NOMO-1 (cell line): ENCODE results near the gene SYP.

Source experiments
- DNase-seq, 2 experiments: peaks; one replicate each; lab custom pipeline; 2025; ENCODE audit not compliant: unreplicated experiment in 2 of 2; lab: John Stamatoyannopoulos, UW

Gene SYP

DNA sequence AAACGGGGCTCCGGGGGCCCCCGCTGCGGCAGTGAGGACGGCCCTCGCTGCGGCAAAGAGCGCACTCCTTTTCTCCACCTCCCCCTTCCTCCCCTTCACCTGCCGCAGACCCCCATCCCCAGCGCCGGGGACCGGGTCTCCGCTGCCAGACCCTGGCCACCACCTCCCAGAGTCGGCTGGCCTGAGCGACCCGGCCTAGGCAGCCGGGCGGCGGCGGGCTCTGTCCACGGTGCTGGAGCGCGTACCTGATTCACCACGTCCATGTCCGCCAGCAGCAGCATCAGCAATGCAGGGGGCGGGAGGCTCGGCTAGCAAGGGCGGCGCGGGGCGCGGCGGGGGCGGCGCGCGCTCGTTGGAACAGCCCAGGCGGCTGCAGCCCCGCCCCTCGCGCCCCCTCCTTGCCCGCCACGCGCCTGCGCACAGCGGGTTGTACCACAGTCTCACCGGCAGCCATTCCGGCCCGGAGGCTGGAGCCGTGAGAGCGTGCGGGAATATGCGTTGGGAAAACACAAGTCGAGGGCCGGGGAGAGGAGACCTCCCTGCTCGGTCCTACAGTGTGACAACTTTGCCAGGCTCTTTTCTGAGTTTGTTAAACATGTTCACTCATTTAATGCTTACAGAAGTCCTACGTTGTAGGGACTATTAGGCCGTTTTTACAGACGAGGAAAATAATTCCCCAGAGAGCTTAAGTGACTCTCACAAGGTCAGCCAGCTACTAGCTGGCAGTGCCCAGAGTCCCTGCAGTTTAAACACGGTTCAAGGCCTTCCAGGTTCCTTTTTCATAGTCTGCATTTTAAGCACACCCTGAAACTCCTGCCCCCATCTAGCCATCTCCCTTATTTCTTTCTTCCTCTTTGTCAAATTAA lies at the start of gene SYP:
TSS of gene SYP (minus strand) at position 288 of the 866 bp plus-strand sequence. CDS start at position 281, 7 bp downstream.
- DNase-seq: peak; percentile 67 to 82

DNA sequence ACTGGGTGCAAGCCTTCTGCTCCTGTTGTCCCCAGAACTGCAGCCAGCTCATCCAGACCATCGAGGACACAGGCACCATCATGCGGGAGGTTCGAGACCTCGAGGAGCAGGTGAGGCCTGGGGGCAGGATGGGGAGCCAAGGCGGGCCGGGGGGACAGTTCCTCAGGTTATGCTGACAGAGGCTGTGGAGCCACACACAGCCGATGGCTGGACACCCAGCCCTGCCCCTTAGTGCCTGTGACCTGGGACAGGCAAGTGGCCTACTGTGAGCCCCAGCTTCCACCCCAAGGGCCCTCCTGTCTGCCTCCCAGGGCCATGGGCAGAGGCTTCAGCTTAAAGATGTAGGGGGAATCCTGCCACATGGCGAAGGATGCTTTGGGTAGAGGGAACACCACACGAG lies 49.6 kb upstream of the SYP start:
- no peak for DNase-seq

DNA sequence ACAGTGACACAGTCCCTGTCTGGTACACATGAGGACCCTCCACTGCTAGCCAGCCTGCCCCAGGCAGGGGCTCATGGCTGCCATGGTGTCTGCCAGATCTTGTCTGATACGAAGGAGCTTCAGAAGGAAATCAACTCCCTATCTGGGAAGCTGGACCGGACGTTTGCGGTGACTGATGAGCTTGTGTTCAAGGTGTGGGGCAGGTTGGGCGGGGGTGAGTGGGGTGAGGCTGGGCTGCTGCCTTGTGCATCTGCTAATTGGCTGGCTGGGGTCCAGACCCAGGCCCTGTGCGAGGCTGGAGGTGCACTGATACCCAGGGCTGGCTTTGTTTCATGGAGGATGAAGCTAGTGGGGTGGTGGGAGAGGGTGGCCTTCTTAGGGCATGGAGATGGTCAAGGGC lies 49.1 kb upstream of the SYP start:
- DNase-seq: no peak

DNA sequence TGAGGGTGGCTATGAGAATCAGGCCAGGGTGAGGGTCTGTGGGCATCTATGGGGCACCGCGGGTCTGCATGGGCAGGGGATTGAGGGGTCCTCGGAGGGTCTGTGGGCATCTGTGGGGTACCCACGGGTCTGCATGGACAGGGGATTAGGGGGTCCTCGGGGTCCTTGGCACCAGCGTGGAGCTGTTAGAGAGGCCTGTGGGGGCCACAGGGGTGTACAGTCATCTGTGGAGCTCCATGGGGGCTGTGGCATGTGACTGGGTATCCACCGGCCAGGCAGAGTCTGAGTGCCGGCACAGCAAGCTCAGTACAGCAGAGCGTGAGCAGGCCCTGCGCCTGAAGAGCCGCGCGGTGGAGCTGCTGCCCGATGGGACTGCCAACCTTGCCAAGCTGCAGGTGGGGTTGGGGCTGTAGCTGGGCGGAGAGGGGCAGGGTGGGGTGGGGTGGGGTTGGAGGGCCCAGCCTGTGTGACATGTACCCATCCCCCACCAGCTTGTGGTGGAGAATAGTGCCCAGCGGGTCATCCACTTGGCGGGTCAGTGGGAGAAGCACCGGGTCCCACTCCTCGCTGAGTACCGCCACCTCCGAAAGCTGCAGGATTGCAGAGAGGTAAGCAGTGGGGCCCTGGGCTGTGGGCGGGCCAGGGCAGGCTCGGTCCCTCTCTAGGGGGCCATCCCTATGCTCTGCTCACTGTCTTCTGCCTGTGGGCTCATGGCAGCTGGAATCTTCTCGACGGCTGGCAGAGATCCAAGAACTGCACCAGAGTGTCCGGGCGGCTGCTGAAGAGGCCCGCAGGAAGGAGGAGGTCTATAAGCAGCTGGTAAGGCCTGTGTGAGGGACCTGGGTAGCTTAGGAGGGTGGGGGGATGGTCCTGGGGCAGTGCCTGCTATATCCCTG lies 48.2 kb upstream of the SYP start:
- DNase-seq: no peak

DNA sequence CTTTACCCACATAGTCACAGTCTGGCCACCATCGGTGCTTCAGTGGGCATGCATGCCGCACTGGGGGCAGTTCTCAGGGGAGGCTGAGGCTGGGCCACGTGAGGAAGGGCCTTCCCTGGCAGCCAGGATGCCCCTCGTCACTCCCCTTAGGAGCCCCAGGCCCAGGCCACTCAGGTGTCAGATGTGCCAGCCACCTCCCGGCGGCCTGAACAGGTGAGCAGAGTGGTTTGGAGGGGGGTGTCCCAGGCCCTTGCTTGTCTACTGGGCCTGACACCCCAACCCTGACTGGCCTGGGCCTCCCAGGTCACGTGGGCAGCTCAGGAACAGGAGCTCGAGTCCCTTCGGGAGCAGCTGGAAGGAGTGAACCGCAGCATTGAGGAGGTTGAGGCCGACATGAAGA lies 47.4 kb upstream of the SYP start:
- no peak for DNase-seq

DNA sequence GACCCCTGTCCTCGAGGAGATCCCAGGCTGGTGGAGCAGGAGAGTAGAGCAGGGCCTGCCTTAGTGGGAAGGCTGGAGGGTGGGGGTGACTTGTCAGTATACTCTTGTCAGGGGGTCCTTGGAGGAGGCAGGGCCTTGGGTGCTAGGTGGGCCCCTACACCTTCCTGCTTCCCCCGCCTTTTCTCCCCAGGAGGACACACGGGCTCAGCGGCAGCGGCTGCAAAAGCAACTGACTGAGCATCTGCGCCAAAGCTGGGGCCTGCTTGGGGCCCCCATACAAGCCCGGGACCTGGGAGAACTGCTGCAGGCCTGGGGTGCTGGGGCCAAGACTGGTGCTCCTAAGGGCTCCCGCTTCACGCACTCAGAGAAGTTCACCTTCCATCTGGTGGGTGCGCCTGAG lies 46.5 kb upstream of the SYP start:
- DNase-seq: no peak

DNA sequence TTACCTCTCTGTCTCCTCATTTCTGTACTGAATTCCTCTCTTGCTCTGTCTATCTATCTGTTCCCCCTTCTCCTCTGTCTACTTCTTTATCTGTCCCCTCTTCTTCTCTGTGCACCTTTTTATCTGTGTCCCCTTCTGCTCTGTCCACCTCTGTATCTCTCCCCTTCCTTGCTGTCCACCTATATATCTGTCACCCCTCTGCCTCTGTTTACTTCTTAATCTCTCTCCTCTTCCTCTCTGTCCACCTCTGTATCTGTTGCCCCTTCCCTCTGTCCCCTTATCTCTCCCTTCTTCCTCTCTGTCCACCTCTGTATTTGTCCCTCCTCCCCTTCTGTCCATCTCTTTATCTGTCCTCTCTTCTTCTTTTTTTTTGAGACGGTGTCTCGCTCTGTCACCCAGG lies 44.2 kb upstream of the SYP start:
- no peak for DNase-seq

DNA sequence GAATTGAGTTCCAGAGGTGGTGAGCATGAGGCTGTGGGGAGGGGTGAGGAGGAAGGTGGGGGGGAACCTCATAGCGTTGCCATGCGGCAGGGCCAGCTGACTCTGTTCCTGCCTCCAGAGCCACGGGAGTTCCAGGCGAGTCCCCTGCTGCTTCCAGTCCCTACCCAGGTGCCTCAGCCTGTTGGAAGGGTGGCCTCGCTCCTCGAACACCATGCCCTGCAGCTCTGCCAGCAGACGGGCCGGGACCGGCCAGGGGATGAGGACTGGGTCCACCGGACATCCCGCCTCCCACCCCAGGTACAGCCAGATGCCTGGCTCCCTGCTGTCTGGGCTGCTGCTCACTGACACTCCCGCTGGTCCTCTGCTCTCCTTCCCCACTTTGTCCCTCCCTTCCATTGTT lies 43.2 kb upstream of the SYP start:
- no peak for DNase-seq

DNA sequence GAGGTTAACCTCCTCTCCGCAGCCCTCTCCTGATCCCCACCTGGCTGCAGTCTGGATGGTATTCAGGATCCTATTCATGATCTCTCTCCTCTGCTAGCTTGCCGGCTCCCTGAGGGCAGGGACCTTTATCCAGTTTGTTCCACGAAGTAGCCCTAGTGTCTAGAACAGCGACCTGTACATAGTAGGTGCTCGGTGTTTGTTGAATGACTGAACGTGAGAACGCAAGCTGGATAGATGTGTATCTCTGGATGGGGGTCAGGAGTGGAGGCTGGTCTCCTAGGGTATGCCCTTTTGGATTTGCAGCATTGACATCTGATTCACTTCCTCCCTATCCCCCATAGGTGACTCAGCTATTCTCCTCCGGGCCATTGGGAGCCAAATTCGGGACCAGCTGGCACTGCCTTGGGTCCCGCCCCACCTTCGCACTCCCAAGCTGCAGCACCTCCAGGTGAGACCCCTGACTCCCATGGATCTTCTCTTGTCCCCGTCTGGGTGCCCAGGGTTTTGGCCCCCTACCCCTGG lies 42.6 kb upstream of the SYP start:
- DNase-seq: no peak

DNA sequence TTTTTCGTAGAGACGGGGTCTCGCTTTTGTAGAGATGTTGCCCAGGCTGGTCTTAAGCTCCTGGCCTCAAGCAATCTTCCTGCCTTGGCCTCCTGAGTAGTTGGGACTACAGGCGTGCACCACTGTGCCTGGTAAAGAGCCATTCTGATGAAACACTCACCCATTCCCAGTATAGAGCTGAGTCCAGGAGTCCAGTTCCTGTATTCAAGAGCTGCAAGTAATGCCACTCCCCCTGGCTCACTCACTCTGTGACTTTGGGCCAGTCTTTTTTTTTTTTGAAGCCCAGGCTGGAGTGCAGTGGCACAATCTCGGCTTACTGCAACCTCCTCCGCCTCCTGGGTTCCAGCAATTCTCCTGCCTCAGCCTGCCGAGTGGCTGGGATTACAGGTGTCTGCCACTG lies 38.7 kb upstream of the SYP start:
- no peak for DNase-seq

DNA sequence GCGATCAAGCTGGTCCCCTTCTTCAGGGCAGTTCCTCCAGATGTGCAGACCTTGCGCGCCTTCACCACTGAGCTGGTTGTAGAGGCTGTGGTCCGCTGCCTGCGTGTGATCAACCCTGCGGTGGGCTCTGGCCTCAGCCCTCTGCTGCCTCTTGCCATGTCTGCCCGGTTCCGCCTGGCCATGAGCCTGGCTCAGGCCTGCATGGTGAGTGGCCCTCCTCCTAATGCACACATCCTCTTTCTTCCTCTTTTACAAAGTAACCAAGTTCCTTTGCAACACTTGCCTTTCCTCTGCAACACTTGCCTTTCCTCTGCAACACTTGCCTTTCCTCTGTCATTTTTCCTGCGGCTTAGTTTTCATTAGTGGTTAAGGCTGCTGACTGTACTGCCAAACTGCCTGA lies 37.1 kb upstream of the SYP start:
- DNase-seq: peak; percentile 73 to 77

DNA sequence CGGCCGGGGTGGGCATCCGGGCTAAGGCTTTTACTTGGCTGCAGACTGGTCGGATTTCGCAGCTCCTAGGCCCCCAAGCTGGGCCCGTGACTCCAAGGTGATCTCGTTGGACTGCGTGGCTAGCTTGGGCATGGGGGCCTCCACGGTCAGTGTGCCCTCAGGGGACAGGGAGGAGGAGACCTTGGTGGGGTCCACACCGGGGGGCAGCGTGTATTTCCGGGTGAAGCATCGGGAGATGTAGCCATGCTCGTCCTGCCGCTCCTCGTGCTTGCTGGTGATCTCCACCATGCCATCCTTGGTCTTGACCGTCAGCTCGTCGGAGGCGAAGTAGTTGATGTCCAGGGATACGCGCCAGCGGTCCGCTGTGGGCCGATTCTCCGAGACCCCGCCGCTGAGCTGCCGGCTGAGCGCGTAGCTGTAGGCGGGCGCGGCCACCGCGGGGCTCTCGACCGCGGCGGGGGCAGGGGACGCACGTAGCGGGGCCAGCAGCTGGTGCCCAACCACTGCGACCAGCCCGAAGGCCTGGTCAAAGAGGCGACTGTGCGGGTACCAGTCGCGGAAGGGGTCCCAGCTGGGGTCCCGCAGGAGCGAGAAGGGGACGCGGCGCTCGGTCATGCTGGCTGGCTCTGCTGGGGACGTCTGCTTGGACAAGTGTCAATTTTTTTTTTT lies 34.0 kb upstream of the SYP start:
- DNase-seq: no peak

DNA sequence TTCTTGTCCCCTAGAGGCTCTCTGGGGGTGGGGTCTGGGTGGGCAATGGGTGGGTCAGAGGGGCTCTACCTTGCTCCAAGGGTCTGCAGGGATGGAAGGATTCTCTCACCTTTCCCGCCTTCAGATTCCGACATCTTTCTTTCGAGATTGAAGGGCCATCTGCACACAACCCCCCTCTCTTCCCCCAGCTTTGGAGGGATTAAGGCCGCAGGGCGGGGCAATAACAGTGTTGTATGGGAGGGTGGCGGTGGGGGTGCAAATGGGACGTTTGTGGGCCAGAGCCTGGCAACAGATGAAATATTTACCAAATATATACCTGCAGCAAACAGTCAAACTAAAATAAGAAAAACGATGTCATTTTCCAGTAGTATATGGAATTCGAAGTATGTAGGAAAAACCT lies 33.2 kb upstream of the SYP start, which contains the start of gene CACNA1F:
TSS of gene CACNA1F (minus strand) at position 165 of the 400 bp plus-strand sequence. CDS start at position 134, 31 bp downstream.
- no peak for DNase-seq

DNA sequence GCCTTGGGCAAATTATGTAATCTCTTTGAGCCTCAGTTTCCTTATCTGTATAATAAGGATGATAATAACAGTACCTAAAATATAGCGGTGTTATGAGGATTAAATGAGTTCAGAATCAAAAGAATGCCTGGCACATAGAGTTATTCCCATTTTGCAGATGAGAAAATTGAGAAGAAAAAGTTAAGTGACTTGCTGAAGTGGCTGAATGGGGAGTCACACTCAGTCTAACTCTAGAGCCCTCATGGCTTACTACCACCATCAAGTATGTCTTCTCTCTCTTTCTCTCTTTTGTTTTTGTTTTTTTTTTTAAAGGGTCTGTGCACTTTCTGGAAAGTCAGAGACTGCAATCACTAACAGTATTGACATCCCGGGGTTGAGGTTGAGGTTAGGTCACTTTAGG lies 32.5 kb upstream of the SYP start:
- DNase-seq: no peak

DNA sequence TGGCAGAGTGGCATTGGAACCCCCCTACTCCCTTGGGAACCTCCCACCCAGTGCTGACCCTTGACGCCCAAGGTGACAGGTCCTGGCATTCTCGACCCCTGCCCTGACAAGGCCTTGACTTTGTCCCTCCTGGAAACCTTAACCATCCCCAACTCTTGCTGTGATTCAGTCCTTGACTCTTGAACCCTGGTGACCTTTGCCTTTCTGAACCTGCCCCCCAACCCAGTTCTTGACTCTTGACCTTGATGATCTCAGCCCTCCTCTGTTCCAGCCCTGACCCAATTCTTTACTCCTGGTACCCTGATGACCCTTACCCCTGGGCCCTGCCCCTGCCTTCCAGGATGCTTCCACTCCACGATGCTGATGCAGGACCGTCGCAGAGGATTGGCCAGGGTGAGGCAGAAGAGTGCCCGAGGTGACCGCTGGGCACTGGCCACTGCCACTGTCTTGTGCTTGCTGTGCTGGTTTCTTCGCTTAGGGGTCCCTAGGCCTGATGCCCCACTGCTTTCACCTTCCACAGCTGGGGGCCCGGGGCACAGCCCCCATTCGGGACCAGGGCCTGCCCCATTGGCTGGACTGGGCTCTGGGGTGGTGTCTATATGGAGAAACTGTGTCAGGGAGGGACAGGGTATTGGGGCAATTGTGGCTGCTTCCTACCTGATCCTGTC lies 31.5 kb upstream of the SYP start:
- DNase-seq: no peak

DNA sequence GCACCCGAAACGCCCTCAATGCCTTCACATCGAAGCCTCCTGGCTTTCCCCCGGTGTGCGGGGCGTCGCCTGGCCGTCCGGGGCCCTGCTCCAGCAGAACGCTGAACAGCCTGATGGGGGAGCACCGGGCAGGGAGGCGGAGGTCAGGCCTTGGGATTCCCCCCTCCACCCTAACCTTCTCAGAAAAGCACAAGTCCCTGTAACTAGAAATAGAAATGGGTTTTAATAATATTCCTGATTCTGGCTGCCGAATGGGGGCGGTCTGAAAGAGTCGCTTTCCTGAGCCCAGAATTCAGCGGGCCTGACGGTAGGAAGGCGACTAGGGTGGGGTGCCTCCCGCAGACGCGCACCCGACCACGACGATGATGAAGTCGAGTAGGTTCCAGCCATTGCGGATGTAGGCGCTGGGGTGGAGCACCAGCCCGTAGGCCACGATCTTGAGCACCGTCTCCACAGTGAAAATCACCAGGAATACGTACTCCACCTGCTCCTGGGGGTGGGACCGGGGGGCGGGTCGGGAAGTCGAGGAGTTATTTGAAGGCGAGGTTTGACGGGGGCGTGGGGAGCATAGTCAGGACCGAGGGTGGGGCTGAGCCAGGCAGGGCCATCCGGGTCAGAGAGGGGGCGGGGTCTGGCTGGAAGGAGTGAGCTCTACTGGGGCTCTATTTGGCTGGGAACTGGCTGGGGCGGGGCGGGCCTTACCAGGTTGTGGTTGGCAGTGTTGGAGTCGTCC lies 30.7 kb upstream of the SYP start:
- peak; percentile 23 to 31 for DNase-seq

DNA sequence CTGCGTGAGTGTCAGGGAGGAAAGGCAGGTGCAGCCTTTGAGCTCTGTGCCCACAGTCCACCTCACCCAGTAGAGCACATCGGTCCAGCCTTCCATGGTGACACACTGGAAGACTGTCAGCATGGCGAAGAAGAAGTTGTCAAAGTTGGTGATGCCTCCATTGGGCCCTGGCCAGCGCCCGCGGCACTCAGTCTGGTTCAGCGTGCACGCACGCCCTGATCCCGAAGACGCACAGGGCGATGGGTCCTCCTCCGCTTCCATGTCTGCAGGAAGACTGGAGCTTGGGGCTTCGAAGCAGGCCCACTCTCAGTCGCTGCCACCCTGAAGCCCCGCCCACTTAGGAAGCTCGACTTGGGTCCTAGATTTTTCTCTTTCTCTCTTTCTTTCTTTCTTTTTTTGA lies 28.2 kb upstream of the SYP start:
- DNase-seq: no peak

DNA sequence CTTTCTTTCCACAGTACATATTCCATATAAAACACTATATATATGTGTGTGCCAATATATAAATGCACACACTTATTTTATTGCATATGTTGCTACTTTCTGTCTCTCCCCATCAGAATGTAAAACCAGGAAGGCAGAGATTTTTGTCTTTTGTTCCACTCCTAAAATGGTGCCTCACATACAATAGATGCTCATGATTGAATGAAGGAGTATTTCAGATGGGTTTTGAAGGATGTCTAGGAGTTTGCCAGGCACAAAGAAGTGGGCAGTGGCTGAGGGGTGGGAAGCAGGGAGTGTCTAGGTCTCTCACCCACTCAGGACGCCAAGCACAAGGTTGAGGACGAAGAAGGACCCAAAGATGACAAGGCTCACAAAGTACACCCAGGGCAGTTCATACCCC lies 27.7 kb upstream of the SYP start:
- DNase-seq: no peak

DNA sequence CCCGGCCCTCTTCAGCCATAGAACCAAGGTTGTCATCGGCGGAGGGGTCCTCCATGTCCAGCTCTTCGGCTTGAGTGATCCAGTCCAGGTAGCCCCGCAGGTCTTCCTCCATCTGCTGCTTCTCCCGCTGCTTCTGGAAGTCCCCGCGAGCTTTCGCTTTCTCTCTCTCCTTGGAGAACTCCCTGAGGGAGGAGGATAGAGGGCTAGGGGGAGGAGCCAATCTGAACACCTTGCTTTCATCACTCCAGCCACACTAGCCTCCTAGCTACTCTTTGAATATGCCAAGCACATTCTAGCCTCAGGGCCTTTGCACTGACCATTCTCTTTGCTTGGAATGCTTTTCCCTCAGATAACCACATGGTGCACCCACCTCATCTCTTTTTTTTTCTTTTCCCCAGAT lies 27.0 kb upstream of the SYP start:
- DNase-seq: no peak

DNA sequence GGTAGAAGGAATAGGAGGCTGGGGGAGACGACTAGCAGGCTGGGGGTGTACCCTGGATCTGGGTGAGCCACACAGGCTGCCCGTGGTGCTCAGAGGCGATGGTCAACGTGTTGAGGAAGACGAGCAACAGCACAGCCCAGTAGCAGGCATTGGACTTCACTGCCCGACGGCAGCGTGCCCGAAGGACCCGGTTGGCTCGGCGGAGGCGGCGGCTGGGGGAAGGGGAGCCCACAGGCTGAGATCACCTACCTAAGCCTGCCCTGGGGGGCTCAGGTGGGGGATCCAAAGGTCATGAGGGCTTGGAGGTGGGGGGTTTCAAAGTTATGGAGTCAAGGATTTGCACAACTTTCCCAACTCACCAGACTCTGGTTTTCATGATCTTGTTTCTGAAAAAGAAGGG lies 25.9 kb upstream of the SYP start:
- no peak for DNase-seq
